ENCODE measurements around the gene KIAA0930. TPM values are rescaled to one million over a fixed set of nuclear protein-coding genes. Genes with fewer than 3 reads are reported as not detected.
A peak's percentile ranks its signal among the peaks of the same experiment; 100 is the strongest.

The KIAA0930 gene
- total RNA-seq, 2 donors from 2014 or later = 38.5 to 44.8 TPM

- H3K9ac ChIP-seq (ENCODE audit: low read depth in 2 of 2, low read length in 2 of 2) = peak overlapping the region in 1 of 2 donors; percentile 30
- H3K27ac ChIP-seq = peak overlapping the region; percentile 63
- no peaks in the 10 kb centered on the region for H3K9me3 ChIP-seq
- no peaks in the 10 kb centered on the region for H3K27me3 ChIP-seq
- no peak overlapping the region for H3K4me3 ChIP-seq
- no peaks in the 10 kb centered on the region for H3K36me3 ChIP-seq
- no peaks in the 10 kb centered on the region for H3K4me1 ChIP-seq
- TF ChIP-seq CTCF (IDR thresholded peaks at IDR 0.05) = no peak
- intact Hi-C loops (cut with DNase I) = no loop called here
- DNase-seq = no peak
These were observed 28.8 kb downstream of the KIAA0930 start for GRCh38 chr22:45211848-45212247.

GRCh38 chr22:45211435-45211834 is 29.3 kb downstream of the KIAA0930 start:
- Histone ChIP-seq H3K9me3 (no peaks in the 10 kb centered on the region), H3K4me1 (no peaks in the 10 kb centered on the region), H3K36me3 (no peaks in the 10 kb centered on the region), H3K9ac (ENCODE audit: low read depth in 2 of 2, low read length in 2 of 2) (peak overlapping the region in 1 of 2 donors; percentile 30), H3K27ac (no peak overlapping the region), H3K4me3 (no peak overlapping the region), H3K27me3 (no peaks in the 10 kb centered on the region)
- no peak for TF ChIP-seq CTCF (IDR thresholded peaks at IDR 0.05)
- intact Hi-C loops (cut with DNase I) = no loop called here
- DNase-seq = no peak

DNA sequence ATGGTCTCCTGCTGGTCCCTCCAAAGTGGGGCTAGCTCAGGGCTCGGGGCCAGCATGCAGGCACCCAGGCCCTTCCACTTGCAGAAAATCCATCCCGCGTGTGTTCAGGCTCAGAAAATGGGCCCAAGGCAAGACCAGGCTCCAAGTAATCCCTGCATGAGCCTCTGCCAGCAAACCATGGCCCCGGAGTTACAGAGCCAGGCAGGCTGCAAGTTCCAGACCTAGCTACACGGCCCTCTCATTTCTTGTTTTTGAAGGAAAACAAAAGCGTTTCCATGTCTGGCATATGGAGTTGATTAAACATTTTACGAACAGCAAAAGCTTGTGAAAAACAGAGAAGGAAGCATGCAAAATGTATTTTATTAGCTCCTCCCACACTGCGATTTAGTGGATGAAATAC is 29.7 kb downstream of the KIAA0930 start:
- TF ChIP-seq CTCF (IDR thresholded peaks at IDR 0.05) = no peak
- Histone ChIP-seq H3K27me3 (no peaks in the 10 kb centered on the region), H3K27ac (no peak overlapping the region), H3K4me3 (no peak overlapping the region), H3K4me1 (no peaks in the 10 kb centered on the region), H3K9me3 (no peaks in the 10 kb centered on the region), H3K9ac (ENCODE audit: low read depth in 2 of 2, low read length in 2 of 2) (no peak overlapping the region), H3K36me3 (no peaks in the 10 kb centered on the region)
- DNase-seq = no peak
- intact Hi-C loops (cut with DNase I) = no loop called here

GRCh38 chr22:45210577-45210976 is 30.1 kb downstream of the KIAA0930 start:
- Histone ChIP-seq H3K4me3 (no peak overlapping the region), H3K9me3 (no peaks in the 10 kb centered on the region), H3K4me1 (no peaks in the 10 kb centered on the region), H3K27ac (no peak overlapping the region), H3K9ac (ENCODE audit: low read depth in 2 of 2, low read length in 2 of 2) (no peak overlapping the region), H3K27me3 (no peaks in the 10 kb centered on the region), H3K36me3 (no peaks in the 10 kb centered on the region)
- intact Hi-C loops (cut with DNase I) = no loop called here
- TF ChIP-seq CTCF (IDR thresholded peaks at IDR 0.05) = no peak
- no peak for DNase-seq

DNA sequence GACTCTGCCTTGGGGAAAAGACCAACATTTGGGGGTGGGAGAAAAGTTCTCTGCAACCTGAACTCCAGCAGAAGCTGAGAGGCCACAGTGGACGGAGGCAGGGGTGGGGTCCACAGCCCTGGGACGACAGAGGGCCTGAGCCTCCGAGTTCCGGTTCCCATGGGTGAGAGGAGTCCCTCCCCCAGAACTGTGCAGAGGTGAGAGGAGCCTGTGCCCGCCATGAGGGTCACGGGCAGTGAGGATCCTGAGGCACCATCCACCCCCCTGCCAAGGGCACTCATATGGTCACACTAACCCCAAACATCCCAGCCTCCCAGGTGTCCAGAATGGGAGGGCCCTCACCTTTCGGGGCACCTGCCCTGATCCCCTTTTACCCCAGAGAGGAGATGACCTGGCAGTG is 30.5 kb downstream of the KIAA0930 start:
- Histone ChIP-seq H3K9ac (ENCODE audit: low read depth in 2 of 2, low read length in 2 of 2) (no peak overlapping the region), H3K27me3 (no peaks in the 10 kb centered on the region), H3K36me3 (no peaks in the 10 kb centered on the region), H3K9me3 (no peaks in the 10 kb centered on the region), H3K4me3 (no peak overlapping the region), H3K27ac (no peak overlapping the region), H3K4me1 (no peaks in the 10 kb centered on the region)
- intact Hi-C loops (cut with DNase I) = no loop called here
- no peak for TF ChIP-seq CTCF (IDR thresholded peaks at IDR 0.05)
- no peak for DNase-seq

Data from colonic mucosa (tissue), 4 donors.